ENCODE results near the gene KPNB1.

DNA sequence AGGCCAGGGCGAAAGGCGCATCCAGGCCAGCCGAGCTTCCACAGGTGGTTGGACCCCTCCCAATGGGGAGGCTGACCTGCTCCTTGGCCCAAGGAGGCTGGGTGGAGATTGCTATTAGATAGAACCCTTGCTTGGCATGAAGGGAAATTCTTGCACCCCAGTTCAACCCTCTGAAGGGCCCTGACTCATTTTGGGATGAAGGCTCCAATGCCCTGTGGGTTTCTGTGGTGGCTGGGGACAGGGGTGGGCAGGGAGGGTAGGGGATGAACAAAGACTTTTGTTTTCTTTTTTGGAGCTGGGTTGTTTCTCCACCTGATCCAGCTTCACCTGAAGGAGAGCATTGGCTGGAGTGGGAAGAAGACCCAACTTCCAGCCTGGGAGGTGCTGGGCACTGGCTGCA lies 66.7 kb downstream of the KPNB1 start:
- TF ChIP-seq, protein P1, sequence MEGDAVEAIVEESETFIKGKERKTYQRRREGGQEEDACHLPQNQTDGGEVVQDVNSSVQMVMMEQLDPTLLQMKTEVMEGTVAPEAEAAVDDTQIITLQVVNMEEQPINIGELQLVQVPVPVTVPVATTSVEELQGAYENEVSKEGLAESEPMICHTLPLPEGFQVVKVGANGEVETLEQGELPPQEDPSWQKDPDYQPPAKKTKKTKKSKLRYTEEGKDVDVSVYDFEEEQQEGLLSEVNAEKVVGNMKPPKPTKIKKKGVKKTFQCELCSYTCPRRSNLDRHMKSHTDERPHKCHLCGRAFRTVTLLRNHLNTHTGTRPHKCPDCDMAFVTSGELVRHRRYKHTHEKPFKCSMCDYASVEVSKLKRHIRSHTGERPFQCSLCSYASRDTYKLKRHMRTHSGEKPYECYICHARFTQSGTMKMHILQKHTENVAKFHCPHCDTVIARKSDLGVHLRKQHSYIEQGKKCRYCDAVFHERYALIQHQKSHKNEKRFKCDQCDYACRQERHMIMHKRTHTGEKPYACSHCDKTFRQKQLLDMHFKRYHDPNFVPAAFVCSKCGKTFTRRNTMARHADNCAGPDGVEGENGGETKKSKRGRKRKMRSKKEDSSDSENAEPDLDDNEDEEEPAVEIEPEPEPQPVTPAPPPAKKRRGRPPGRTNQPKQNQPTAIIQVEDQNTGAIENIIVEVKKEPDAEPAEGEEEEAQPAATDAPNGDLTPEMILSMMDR (IDR thresholded peaks at IDR 0.05) = no peak
- no peak for TF ChIP-seq POLR2A (IDR thresholded peaks at IDR 0.05)
